ENCODE results near the gene KCNQ5. TPM values are rescaled to one million over a fixed set of nuclear protein-coding genes. Genes with fewer than 3 reads are reported as not detected.

The KCNQ5 gene
- total RNA-seq, 4 donors from 2014 or later: 1.1 to 14.6 (median 9.0) TPM

DNA sequence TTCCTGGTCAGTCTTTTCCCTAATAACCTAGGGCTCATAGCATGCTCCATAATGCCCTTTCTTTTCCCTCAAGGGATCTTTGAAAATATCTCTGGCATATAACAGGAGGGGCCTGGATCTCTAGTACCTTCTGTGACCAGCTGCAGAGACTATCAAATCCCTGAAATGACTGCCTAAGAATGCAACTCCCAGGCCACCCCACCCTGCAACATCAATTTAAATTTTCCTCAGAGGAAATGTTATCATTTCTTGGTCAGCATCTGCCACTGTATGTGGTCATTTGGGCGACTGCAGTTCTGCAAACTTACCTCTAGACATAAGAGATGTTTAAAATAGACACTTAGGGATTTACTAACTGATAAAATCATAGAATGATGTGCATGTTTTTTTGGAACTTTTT, 200.2 kb downstream of the KCNQ5 start:
- Histone ChIP-seq H3K27ac (no peak overlapping the region), H3K4me1 (no peaks in the 10 kb centered on the region), H3K36me3 (no peaks in the 10 kb centered on the region), H3K4me3 (replicated peaks in 1 of 3) (no peak overlapping the region), H3K27me3 (no peaks in the 10 kb centered on the region), H3K9me3 (no peaks in the 10 kb centered on the region)
- no peak for TF ChIP-seq CTCF (IDR thresholded peaks at IDR 0.05)
- no peak for TF ChIP-seq POLR2A (IDR thresholded peaks at IDR 0.05)
- intact Hi-C loops (cut with DNase I): no loop called here
- 82 to 93% methylated on average over 1 of the region's 1 CpG for WGBS, 2 donors
- DNase-seq: no peak

DNA sequence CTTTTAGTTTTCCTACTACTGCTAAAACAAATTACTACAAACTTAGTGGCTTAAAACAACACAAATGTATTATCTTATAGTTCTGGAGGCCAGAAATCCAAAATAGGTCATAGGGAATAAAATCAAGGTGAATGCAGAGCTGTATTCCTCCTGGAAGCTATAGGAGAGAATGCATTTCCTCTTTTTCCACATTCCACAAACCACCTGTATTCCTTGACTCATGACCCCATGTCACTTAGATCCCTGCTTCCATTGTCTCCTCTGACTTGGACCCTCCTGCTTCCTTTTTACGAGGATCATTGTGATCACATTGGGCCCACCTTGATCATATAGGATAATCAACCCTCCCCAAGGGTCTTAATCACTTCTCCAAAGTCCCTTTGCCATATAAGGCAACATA, 200.8 kb downstream of the KCNQ5 start:
- H3K4me1 ChIP-seq: no peaks in the 10 kb centered on the region
- no peaks in the 10 kb centered on the region for H3K36me3 ChIP-seq
- WGBS, 2 donors: 95 to 97% methylated on average over 1 of the region's 1 CpG
- H3K27ac ChIP-seq: no peak overlapping the region
- no peaks in the 10 kb centered on the region for H3K27me3 ChIP-seq
- H3K9me3 ChIP-seq: no peaks in the 10 kb centered on the region
- intact Hi-C loops (cut with DNase I): no loop called here
- H3K4me3 ChIP-seq (replicated peaks in 1 of 3): no peak overlapping the region
- DNase-seq: no peak
- no peak for TF ChIP-seq CTCF (IDR thresholded peaks at IDR 0.05)
- no peak for TF ChIP-seq POLR2A (IDR thresholded peaks at IDR 0.05)

- 68 to 69% methylated on average over 2 of the region's 2 CpGs for WGBS, 2 donors
- H3K27ac ChIP-seq: no peak overlapping the region
- H3K9me3 ChIP-seq: no peaks in the 10 kb centered on the region
- H3K36me3 ChIP-seq: no peaks in the 10 kb centered on the region
- H3K27me3 ChIP-seq: no peaks in the 10 kb centered on the region
- no peak overlapping the region for H3K4me3 ChIP-seq (replicated peaks in 1 of 3)
- DNase-seq: no peak
- intact Hi-C loops (cut with DNase I): no loop called here
- TF ChIP-seq POLR2A (IDR thresholded peaks at IDR 0.05) (no peak), CTCF (IDR thresholded peaks at IDR 0.05) (no peak)
- no peaks in the 10 kb centered on the region for H3K4me1 ChIP-seq
Observed at GRCh38 chr6:72824833-72825232, 203.0 kb downstream of the KCNQ5 start.

GRCh38 chr6:72825315-72825911, 203.5 kb downstream of the KCNQ5 start:
- H3K27me3 ChIP-seq: no peaks in the 10 kb centered on the region
- no peak overlapping the region for H3K4me3 ChIP-seq (replicated peaks in 1 of 3)
- H3K4me1 ChIP-seq: no peaks in the 10 kb centered on the region
- no peak overlapping the region for H3K27ac ChIP-seq
- DNase-seq: no peak
- H3K9me3 ChIP-seq: no peaks in the 10 kb centered on the region
- intact Hi-C loops (cut with DNase I): no loop called here
- no peaks in the 10 kb centered on the region for H3K36me3 ChIP-seq
- TF ChIP-seq CTCF (IDR thresholded peaks at IDR 0.05): no peak
- no peak for TF ChIP-seq POLR2A (IDR thresholded peaks at IDR 0.05)

- Histone ChIP-seq H3K4me1 (no peaks in the 10 kb centered on the region), H3K27ac (no peak overlapping the region), H3K9me3 (no peaks in the 10 kb centered on the region), H3K36me3 (no peaks in the 10 kb centered on the region), H3K27me3 (no peaks in the 10 kb centered on the region), H3K4me3 (replicated peaks in 1 of 3) (no peak overlapping the region)
- TF ChIP-seq CTCF (IDR thresholded peaks at IDR 0.05) (no peak), POLR2A (IDR thresholded peaks at IDR 0.05) (no peak)
- WGBS, 2 donors: 86 to 91% methylated on average over 1 of the region's 1 CpG
- intact Hi-C loops (cut with DNase I): no loop called here
- no peak for DNase-seq
Observed at GRCh38 chr6:72826037-72826436, 204.2 kb downstream of the KCNQ5 start.

All from thyroid gland (tissue), 4 donors.